HG02610 (cell line): ENCODE results near the gene POMP.

Experiments used
- ATAC-seq: cut with Tn5 transposase; IDR thresholded peaks from one replicate; pipeline ENCODE4 v1.9.1; 2021; ENCODE audit warnings: mild to moderate bottlenecking, moderate library complexity; ENCODE audit not compliant: unreplicated experiment

The POMP gene, protein sequence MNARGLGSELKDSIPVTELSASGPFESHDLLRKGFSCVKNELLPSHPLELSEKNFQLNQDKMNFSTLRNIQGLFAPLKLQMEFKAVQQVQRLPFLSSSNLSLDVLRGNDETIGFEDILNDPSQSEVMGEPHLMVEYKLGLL

DNA sequence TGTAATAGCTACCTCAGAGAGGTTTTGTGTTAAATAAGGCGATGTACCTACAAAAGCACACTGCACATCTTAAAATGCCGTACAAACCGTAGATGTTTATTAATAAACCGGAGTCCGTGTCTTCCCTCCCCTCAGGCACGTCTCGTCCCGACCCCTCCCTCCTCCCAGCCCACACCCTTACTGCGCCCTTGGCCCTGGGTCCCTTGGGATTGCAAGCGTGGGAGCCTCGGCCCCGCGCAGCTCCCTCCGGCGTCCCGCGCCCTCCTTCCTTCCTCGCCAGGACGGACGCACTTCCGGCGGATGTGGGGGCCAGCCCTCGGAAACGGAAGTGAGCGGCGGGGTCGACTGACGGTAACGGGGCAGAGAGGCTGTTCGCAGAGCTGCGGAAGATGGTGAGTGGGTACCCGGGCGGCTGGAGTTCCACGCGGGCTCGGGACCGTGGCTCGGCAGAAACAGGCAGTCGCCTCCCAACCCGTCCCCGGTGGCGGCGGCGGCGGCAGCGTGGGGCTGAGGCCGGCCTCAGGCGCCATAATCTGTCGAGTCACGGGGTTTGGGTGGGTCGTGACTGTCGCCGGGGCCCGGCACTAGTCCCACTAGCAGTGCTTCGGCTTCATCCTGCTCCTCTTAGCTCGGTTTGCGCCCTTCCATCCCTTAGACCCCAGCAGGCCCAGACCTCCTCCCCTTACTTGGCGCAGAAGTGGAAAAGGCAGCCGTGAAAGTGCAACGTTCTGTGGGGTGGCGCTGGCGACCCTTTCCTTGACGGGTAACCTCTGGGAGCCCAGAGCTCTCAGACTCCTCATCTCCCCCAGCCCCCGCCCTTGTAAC is at the start of gene POMP:
Gene POMP, plus strand, starts transcription at position 335 of the 825 bp plus-strand sequence. Its CDS starts 55 bp downstream, at position 390.
- ATAC-seq, result peak; percentile 87

DNA sequence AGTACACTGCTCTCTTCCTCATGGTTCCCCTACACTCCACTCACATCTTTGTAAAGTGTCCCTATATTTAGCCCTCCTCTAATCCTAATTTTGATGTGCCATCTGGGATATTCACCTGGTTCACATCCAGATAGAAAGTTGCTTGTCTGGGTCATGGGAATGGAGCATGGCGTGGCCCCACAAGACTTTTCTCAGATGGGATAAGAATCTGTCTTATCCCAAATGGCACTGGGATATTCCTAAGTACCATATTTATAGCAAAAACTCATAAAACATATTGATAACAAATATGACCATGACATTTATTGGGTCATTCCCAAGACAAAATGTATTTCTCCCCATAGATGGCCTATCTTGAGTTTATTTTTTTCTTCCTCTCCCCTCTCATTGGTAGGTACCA is 49.5 kb upstream of the POMP start:
- ATAC-seq, result no peak

DNA sequence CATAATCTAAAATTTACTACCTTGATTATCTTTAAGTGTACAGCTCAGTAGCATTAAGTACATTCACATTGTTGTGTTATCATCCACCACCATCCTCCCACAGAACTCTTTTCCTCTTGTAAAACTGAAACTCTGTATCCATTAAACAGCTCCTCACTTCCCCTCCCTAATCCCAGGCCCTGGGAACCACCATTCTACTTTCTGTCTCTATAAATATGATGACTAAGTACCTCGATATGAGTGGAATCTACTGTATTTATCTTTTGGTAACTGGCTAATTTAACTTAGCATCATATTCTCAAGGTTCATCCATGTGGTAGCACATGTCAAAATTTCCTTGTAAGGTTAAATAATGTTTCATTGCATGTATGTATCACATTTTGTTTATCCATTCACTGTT is 49.0 kb upstream of the POMP start:
- ATAC-seq, result no peak

DNA sequence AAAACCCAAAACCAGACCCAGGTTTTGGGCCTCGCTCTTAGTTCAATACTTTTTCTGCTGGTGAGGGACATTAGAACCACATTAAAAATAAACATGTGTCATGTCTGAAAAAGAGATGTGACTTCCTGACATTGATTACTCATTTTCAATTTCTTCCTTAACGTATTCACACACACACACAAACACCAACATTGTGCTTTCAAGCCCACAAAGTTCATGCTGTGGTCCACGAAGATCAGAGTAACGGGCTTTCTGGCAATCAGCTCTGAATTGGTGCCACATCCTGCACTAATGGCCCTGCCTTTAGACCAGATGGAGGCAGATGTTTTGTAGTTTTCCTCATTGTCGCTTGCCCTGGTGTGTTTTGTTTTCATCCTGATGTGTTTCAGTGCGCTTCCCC is 47.9 kb upstream of the POMP start:
- no peak for ATAC-seq

DNA sequence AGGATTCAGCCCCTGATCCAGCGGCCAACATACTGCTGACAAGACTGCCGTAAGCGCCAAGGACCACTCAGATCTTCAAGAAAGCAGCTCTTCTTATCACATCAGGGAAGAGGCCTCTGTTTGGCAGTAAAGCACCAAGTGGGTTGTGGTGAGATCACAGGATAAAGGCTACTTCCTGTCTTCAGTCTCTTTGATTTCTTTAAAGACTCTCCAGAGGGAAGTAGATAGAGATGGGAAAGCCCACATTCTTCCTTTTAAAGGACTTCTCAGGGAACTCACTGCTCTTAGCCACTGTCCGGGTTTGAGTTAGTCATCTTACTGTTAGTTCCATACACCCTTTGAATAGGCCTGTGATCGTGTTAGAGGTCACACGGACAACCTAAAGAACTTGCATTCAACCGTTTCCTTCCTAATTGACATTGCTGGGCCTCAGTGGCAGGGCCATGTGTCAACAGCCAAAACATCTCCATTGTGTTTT is 47.2 kb upstream of the POMP start:
- ATAC-seq, result no peak

DNA sequence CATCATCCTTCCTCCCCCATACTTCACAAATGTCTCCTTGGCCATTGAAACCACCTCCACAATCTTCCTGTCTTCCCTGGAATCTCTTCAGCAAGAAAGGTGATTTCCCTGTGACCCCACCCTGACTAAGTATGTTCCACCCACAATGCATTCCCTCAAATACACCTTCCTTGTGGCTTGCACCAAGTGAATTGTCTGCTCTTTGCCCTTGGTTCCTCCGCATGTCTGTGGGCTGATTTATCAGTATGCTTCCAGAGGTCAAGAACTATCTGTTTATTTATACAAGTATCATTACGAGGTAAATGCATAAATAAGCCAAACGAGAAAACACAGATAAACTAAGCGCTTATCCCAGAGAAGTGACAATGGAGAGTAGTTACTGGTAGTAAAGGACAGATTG is 45.4 kb upstream of the POMP start:
- ATAC-seq, result no peak

DNA sequence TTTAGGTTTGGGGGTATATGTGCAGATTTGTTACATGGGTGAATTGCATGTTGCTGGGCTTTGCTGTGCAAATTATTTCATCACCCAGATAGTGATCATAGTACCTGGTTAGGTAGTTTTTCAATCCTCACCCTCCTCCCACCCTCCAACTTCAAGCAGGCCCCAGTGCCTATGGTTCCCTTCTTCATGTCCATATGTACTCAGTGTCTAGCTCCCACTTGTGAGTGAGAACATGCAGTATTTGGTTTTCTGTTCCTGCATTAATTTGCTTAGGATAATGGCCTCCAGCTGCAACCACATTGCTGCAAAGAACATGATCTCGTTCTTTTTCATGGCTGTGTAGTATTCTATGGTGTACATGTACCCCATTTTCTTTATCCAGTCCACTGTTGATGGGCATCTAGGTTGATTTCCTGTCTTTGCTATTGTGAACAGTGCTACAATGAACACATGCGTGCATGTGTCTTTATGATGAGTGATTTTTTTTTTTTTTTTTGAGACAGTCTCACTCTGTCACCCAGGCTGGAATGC is 42.9 kb upstream of the POMP start:
- no peak for ATAC-seq

DNA sequence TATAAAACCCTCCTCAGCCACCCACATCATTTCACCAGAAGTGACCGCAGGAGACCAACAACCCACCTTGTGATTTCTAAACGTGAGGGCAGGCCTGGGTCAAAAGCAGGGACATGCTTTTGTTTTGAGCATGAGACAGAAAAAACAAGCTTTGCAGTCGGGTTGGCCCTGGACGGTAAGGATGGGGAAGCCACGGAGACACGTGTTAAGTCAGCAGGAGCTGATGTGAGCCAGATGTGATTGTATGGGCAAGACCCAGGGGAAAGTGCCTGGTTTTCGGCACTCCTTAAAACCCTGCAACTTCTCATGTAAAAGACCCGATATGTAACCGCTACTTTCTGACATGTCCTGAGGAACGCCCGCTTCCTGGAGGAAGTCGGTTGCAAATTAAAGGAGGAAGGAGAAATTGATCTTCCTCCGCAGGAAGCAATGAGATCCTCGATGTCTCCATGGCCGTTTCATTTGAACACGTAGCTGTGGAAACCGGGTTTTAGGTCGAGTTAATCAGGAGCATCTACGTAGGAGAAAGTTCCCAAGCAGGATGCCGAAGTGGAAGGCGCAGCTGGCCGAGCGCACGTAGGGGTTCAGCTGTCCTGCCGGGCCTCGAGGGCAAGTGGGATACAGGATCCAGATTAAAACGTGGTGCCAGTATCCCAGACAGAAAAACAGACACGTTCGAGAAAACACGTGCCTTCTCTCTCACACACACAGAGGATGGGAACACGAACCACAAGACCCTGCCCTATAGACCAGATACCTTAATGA is 40.5 kb upstream of the POMP start:
- no peak for ATAC-seq

DNA sequence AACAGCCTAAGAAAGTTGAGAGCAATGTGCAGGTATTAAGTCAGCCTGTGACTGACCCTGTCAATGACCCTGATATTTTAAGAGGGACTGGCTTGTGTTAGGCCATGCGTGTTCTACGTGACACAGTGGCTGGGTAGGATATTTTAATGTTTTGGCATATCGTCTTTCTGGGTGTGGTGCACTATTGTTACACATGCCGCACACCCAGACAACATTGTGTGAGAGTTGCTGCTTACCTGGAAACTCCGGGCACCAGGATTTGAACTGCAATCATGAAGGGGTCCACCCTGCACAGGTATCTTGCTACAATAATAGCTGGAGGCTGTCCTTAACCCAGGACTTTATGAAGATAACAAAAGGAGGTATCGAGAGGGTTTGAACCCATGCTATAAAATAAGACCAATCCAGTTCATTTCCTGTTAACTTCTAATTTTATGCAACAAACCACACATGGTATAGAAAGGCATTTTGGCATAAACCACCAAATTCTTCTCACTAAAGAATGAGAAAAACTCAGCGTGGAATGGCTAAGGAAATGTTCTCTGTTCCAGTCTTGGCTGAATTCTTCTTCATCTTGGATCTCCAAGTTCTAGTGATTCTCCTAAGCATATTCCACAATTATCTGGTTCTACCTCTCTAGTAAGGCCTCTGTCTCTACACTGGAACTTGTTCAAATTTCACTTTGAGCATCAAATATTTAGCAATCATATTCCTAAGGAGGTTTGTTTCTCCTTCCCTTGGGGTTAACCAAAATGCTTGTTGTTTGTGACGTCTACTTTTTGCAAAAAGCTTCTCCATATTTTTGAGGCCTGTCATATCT is 38.7 kb upstream of the POMP start:
- ATAC-seq, result no peak

DNA sequence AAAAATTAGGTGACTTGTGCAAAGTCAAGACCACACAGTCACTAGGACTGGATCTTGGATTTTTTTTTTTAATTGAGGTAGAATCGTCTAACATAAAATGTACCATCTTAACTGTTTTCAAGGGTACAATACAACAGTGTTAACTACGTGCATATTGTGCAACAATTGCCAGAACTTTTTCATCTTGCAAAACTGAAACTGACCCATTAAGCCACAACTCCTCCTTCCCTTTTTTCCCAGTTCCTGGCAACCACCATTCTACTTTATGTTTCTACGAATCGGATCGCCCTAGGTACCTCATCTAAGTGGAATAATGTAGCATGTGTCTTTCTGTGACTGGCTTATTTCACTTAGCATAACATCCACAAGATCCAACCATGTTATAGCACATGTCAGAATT is 37.5 kb upstream of the POMP start:
- no peak for ATAC-seq

DNA sequence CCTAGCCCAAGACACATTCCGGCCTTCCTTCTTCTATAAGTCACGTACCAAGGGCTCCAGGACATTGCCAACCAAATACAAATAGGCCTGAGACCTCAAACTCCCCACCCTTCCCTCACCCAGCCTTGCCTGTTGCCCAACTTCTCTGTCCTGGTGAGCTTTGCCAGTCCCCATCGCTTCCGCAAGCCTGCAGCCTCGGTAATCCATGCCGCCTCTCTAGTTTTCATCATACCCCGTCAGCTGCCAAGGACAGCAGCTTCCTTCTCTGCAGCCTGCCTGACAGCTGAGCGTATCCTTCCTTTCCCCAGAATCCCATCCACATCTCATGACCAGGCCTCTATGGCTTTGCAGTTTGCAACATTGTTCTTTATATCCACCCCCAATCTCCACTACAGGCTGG is 36.6 kb upstream of the POMP start:
- no peak for ATAC-seq

DNA sequence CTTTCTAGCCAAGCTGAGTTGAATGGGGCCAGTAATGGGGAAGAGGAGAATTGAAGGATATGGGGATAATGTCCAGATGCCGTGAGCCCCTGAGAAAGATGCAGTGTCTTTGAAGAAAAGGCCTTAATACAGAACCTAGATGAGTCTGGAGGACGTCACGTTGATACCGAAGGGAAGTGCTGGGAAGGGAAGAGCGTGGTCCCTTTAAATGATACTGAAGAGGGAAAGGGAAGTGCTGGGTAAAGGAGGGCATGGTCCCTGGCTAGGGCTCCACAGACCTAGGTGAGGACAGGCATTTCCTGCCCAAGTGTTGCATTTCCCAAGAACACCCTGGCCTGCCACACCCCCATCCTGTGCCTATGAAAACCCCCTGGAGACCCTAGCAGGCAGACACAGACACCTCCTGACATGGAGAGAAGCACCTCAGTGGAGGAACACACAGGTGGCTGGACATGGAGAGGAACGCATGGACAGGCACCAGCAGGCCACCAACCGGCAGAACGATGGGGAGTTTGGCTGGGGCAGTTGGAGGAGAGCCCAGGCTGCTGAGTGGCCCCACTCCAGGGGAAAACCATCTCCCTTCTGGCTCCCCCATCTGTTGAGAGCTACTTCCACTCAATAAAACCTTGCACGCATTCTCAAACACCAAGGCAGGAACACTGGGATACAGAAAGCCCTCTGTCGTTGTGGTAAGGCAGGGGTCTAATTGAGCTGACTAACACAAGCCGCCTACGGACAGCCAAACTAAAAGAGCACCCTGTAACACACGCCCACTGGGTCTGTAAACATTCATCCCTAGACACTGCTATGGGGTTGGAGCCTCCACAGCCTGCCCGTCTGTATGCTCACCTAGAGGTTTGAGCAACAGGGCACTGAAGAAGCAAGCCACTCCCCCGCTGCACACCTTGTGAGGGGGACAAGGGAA is 34.9 kb upstream of the POMP start:
- no peak for ATAC-seq

DNA sequence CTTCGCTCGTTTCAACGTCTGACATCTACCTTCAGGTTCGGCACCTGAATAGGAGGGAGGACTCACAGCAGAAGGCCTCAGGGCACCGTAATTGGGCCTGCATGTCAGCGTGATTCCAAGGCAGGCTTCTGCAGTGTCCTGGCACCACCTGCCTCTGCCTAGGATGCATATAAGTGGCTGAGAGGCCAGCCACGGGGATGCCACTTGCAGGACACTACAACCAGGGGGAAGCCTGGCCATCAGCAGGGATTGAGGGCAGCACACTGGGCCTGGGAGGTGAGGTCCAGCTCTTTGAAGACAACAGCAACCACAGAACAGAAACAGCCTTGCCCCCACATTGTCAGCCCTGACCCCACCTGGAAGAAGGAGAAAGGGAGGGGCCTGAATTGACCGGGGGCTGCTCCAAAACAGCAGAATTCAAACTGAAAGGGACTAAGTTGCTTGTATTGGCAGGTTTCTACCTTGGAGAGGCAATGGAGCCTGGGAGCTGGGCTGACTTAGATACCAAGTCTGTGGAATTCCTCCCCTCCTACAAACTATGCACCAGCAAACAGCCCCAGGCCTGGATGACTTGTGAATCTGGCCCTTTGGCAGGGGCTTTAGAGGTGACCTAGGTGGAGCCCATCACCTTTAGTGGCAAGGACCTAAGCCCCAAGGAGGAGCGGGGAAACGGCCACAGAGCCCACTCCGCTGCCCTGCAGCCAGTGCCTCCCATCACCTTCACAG is 34.1 kb upstream of the POMP start:
- no peak for ATAC-seq

DNA sequence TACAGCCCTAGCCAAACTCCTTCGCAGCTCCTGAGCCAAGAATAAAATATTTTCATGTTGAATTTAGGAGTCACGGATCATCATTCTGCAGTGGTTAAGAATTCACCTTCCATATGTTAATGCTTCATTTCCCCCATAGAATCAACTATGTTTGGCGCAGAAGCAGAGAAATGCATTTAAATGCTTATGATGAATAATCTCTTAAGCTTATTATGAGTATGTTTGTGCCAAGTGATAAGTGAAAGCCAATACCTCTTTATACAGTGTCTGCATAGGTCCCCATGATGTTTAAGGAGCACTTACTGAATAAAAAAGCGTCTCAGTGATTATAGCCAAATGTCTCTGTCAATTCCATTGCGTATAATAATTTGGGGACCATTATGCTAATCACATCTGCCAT is 32.7 kb upstream of the POMP start:
- no peak for ATAC-seq

DNA sequence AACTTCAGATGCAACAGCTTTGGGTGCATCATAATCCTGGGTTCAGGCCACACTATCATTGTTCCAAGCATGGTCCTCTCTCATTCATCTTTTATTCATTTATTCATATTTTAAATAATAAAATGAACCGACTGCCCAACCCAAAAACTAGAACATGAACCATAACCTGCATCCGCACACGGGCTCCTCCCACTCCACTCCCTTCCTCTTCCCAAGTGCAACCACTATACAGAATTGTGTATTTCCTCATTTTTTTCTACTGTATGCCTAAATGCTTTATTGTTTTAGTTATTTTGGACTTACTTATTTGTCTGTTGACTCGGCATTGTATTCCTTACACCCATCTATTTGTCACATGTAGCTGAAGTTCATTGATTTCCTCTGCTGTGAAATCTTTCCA is 30.7 kb upstream of the POMP start:
- ATAC-seq, result no peak

DNA sequence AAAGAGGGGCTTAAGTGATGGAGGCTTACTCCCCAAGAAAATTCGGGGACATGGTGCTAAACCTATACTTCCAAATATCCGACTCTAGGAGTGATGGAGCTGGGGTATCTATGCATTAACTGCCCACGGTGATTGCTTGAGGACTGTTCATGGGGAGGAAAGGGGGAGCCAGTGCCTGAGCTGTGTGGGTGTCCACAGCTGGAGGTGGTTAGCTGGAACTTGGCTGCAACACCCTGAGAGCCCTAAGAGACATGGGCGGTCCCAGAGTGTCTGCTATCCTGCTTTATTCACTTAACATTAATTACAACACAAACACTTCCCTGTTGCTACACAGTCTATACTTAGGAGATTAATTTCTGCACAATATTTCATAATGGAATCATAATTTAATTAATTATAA is 28.1 kb upstream of the POMP start:
- ATAC-seq, result no peak

DNA sequence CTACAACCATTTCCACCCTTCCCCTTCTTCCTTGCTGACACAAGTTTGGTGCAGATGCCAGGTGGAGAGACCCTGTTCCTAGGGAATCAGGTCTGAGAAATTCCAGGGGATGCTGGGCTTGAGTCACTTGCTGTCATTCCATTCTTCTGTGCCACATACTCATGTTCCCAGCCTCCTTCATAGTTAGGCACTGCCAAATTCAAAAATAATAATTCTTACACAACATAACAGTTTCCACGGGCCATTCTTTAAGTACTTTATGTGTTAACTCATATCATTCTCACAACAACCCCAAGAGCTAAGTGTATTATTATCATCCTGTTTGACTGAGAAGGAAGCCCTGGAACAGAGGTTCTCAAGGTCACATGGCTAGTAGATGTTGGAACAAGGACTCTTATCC is 27.1 kb upstream of the POMP start:
- no peak for ATAC-seq

DNA sequence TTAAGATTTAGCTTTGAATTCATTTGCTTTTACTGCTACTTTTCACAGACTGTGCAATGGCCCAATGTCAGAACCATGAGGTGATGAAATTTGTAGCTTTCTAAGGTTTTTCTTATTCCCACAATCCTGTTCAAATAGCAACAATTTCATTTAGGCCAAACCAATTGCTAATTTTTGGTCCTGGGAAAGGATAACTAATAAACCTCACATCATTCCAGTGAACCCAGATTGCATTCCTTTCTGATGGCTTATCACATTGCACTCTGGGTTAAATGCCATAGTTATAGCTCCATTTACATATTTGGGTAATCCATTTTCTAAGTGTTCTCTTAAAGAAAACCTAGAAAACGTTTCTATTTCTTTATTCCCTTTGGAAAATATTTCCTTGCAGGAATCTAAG is 22.9 kb upstream of the POMP start:
- no peak for ATAC-seq

DNA sequence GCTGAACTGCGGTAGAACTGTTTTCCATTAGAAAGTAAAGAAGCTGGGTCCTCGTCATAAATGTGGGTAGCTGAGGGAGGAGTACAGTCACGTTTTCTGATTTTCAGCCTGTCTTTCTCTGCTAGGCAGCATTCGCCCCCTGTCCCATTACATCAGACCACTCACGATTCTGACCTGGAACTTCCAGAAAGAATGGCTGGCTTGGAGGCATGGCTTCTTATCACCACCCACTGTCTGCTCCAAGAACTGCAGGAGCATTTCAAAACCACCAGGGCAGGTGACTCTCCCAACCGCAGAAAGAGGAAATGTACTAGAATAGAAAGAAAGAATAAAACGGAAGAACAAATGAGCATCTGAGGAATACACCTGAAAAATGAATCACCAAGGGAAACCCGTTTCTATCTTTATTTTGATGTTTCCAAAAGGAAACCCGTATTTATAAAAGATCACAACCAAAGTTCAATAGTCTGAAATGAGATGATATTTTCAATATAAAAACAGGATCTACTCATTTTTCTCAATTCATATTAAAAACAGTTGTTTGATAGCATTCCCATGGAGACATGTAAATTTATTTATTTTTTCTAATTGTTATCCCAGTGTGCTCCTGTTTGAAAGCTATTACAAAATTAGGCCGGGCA is 22.1 kb upstream of the POMP start:
- ATAC-seq, result peak; percentile 30
